UCSD-AML1 (cell line): ENCODE measurements around the gene FETUB.
"Not testable (repeated sequence)": the region's sequence is repeated elsewhere in the genome, so short reads cannot be mapped to it uniquely, and the experiment has no call there.

Experiments
- DNase-seq: peaks from one replicate; lab custom pipeline; 2025; ENCODE audit not compliant: unreplicated experiment; lab: John Stamatoyannopoulos, UW

FETUB gene

GRCh38 chr3:186630950-186631641, 9.1 kb upstream of the FETUB start:
- no peak for DNase-seq

DNA sequence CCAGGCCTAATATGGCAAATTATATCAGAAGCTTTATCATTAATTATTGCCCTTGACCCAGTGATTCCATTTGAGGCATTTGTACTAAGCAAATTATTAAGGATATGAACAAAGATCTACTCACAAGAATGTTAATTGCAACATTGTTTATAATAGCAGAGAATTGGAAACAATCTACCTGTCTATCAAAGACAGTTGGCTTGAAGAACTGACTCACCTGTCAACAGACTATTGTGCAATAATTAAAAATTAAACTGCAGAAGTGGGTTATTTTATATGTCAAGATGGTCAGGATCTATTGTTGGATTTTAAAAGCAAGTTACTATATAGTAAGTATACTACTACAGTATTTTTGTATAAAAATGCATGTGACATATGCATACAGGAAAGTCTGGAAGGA, 6.7 kb upstream of the FETUB start:
- DNase-seq: no peak

- not testable (repeated sequence) for DNase-seq
These were observed 6.0 kb upstream of the FETUB start for GRCh38 chr3:186634207-186634606.

DNA sequence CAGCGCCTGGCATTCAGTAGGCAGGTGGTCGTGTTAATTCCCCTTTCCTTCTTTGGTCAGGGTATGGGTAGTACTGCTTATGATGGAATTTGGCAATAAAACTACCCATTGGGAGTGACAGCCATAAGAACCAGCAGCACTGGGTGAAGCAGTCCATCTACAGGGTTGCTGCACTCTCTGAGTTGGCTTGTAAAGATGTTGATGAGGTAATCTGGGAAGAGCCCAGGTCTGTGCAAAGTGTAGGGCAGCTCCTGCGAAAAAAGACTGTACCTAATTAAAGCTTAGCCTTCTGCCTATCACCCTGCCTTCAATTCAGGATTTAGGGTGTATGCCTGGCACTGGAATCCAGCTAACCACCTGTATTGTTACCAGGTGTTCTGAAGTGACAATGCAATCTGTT, 4.7 kb upstream of the FETUB start:
- no peak for DNase-seq

DNA sequence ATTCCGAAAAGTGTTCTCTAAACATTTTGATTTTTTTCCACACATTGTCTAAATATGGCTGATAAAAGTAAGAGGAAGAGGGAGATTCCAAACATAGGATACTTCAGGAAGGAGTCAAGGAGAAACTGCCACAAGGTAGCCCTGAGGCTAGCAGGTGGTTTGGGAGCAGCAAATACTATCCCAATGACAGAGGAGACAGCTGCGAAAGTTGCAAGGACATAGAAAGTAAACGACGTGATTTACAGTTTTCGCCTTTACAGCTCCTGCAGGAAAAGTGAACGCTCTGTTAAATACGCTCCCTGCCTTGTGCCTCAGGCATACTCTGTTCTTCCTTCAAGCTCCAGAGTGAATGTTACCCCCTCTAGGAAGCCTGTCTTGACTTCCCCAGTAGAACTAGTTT, 3.7 kb upstream of the FETUB start:
- DNase-seq: no peak

DNA sequence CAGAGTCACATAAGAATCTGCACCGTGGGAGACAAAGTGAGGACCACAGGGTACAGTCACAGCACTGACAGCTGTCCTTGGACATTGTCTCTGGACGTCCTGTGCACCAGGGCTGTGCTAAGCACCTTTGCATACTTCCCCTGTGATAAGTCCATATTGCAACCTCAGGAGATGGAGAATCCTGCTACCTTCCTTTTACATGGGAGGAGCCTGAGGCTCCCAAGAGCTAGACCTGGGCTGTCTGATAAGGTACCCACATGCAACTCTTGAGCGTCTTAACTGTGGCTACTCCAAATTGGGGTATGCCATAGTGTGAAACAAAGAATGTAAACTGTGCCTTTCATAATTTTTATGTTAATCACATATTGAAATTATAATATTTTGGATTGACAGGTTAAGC, 2.5 kb upstream of the FETUB start:
- no peak for DNase-seq

DNA sequence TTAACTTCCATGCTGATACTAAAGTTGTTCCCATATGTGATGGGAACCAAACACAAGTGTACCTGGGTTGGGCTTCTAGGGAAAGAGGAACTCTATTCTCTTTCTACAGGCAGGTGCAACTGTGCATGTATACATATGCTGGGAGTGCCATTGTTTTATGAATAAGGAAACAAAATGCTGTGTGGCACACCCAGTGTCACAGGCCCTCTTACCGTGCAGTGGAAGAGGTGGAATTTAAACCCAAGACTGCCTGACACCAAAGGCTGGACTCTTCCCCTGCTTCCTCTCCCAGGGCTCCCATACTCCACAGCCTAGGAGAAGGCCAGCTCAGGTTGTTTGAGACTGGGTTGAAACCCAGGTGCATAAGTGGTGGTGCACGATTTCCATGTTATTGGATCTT, 1.9 kb upstream of the FETUB start:
- DNase-seq: no peak

- DNase-seq: no peak
These were observed 247 bp downstream of the FETUB start for GRCh38 chr3:186640473-186640818.

DNA sequence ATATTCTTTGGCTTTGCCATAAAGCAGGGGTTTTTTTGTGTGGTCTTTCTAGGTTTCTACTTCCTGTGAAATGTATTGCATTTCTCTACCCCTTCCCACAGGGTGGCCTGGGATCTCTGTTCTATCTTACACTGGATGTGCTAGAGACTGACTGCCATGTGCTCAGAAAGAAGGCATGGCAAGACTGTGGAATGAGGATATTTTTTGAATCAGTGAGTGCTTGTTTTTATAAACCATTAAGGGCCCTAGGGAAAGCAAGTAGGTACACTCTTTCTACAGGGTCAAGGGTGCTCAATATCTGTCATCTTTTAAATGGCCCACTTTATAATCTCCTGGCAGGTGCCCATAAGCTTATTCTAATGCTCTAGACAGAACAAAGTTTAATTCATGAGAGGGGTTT, 730 bp downstream of the FETUB start:
- DNase-seq: no peak

- no peak for DNase-seq
These were observed 1.8 kb downstream of the FETUB start for GRCh38 chr3:186642014-186642413.

- no peak for DNase-seq
These were observed 3.3 kb downstream of the FETUB start for GRCh38 chr3:186643493-186643892.

DNA sequence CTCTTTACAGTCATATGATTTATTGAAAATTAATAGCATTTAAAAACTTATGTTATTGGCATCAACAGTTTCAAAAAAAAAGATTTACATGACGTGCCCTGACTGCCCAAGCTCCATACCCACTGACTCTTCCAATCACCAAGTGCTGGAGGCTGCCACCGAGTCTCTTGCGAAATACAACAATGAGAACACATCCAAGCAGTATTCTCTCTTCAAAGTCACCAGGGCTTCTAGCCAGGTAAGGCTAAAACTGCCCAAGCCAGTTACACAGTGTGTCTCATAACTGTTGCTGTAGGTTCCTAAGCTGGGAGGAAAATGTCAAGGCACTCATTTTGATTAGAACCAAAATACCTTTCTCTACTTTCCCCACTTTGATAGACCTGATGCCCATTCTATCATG, 4.5 kb downstream of the FETUB start:
- no peak for DNase-seq

DNA sequence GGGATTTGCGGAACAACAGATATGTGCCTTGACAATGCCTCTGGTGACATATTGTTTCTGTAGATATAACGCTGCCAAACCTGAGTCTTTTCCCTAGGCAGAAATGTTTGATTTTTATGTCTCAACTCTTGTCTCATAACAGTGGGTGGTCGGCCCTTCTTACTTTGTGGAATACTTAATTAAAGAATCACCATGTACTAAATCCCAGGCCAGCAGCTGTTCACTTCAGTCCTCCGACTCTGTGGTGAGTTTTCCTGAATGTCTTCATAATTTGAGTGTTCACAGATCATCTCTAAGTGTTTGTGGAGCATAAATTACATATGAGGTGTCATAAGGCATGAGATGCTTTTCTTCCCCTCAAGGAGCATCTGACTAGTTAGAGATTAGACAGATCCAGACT, 5.9 kb downstream of the FETUB start:
- no peak for DNase-seq

DNA sequence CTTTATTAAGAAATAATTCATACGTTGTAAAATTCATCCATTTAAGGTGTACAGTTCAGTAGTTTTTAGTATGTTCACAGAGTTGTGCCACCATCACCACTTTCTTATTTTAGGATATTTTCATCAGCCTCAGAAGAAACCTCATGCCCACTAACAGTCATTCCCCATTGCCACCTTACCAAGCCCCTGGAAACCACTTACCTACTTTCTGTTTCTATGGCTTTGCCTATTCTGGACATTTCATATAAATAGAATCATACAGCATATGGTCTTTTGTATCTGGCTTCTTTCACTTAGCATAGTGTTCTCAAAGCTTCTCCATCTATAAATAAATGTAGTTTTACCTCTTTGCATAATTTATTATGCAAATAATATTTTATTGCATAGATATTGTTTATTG, 6.6 kb downstream of the FETUB start:
- DNase-seq: no peak

DNA sequence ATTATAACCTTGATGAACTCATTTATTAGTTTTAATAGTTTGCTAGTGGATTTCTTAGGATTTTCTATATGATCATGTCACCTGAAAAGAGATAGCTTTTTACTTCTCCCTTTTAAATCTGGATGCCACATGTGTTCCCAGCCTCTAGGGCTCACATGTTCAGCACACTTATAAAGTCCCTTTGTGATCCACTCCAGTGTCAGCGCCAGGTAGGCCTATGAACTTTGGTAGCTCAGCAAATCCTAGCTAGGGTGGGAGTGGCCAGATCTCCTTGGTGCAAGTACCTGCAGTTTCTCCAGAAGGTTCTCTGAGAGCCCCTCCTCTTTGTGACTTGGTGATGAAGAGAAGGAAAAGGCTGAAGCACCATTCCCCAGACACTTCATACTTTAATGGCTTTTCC, 8.7 kb downstream of the FETUB start:
- DNase-seq: no peak

DNA sequence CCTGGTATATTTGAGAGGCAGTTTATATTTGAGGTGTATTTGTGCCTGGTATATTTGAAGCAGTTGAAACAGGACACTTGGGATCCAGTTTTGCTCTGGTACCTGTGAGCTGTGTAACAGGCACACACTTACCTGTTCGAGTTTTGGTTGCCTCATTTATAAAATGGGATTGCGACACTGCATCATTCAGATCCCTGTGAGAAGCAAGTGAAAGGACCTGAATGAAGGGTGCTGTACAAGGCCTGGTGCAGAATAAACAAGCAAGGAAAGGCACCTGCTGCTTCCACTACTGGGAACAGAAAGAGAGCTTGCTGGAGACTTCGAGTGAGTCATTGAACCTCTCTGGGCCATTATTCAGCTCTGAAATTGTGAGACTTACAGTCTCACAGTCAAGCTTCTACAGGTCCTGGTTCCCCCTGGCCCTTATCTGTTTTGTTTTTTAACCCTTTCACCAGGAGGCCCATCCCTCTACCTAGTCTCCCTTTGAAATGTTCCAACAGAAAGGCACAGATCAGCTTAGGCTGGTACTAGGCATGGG, 11.5 kb downstream of the FETUB start:
- DNase-seq: no peak

DNA sequence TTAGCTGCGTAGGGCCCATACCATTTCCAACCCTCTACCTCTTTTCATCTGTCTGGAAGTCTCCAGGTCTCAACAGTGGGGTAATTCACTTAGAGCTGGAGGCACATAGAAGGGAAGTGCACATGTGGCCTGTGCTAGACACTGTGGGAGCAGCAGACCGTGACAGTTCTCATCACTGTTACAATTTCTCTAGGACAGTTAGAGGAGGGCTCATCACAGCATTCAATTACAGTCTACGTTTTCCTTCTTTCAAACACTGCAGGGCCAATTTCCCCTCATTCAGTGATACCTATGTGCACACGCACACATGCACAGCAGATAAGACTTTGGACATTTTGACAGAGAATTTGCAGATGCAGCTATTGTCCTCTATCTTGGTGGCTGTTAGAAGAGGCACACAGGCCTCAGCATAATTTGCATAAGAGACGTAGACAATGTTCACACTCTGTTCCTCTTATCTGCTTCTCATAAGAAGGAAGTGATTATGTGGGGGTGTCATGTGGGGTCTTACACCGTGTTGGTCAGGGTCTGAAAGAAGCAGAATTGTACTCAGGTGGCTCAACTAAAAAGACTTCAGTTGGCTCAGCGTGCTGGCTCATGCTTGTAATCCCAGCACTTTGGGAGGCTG, 13.0 kb downstream of the FETUB start:
- DNase-seq: no peak

DNA sequence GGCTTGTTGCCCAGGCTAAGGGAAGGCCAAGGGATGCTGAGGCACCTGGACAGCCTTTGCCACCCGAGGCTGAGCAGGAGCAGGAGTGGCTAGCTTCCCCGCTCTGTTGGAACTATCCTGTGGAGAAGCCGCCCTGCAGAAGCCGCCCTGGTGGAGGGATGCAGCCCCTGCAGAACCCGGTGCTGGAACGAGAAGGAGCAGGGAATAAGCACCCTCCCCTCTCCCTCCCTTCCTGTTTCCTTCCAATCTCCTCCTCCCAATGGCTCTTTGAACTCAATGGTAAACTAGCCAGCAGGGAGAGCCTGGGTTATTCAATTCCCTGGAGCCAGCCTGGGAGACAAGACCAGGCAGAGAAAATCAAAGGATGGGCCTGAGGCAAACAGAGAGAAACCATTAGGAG, 13.8 kb downstream of the FETUB start:
- DNase-seq: no peak

DNA sequence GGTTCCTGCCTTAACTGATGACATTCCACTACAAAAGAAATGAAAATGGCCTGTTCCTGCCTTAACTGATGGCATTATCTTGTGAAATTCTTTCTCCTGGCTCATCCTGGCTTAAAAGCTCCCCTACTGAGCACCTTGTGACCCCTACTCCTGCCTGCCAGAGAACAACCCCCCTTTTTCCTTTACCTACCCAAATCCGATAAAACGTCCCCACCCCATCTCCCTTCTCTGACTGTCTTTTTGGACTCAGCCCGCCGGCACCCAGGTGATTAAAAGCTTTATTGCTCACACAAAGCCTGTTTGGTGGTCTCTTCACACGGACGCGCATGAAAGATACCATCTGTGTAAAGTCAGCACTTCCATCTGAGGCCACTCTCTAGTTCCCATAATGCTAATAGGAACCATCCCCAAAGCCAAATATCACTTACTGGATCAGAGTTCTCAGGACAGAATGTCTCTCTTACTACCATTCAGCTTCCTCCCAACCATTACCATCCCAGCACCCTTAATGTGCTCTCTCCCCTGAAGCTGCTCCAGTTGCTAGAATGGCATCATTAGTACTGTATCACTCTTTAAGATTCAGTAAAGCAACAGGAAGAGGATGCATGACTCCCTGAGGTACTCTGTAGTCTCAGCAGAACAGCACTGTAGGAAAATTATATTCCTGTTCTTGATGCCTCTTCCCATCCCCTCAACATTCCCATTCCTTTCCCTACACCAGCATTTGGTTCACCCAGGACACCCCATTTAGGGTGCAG, 23.3 kb downstream of the FETUB start:
- DNase-seq: no peak

DNA sequence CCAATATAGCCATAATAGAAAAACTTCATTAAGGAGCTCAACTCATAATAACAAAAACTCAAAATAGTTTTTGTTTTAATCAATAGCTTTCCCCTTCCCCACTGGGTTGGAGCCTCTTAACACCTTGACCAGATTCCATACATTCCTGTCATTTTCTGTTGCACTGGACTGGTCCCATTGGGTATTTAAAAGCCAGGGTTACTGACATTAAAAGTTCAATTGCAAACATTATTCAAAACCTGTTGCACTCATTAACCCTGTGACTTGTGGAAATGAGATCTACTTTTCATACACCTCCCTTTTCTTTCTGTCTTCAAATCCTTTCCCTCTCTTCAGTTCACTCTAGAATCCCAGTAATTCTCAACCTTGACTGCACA, 23.9 kb downstream of the FETUB start:
- DNase-seq: no peak

DNA sequence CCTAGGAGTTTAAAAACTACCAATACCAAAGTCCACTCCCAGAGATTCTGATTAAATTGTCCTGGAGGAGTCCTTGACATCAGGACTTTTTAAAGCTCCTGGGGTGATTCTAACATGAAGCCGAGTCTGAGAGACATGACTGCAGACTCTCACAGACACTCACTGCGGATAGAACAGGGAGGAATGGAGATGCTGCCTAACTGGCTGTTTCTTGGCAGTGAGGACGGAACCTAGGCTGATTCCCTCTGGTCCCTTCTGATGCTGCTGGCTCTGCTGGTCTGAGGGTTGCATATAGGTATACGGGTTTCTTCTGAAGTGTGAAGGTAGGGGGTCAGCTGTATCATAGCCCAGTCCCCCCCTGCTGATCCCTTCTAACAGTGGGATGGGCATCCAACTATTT, 24.3 kb downstream of the FETUB start:
- no peak for DNase-seq

- no peak for DNase-seq
These were observed 25.5 kb downstream of the FETUB start, which contains the start of gene HRG for GRCh38 chr3:186665625-186666188. TSS of gene HRG (plus strand) at chr3:186666014. CDS start at chr3:186666032, 18 bp downstream.
